ENCODE measurements around the gene TPRG1L.

Gene TPRG1L

GRCh38 chr1:3649342-3650247 lies 24.8 kb downstream of the TPRG1L start, which contains the start of gene WRAP73:
Gene WRAP73, minus strand, starts transcription at chr1:3650103. Its CDS starts 104 bp downstream, at chr1:3649999.
- DNase-seq, result peak; percentile 73

GRCh38 chr1:3650248-3651025 lies 25.6 kb downstream of the TPRG1L start:
- DNase-seq, result no peak

- no peak for DNase-seq
Observed at GRCh38 chr1:3651026-3651929, 26.5 kb downstream of the TPRG1L start.

GRCh38 chr1:3651930-3652547 lies 27.2 kb downstream of the TPRG1L start, which contains the start of gene TP73:
Gene TP73, plus strand, starts transcription at chr1:3652516. Its CDS starts 29,850 bp downstream, at chr1:3682366.
- no peak for DNase-seq

- no peak for DNase-seq
Observed at GRCh38 chr1:3652548-3653285, 27.9 kb downstream of the TPRG1L start.

GRCh38 chr1:3653286-3653618 lies 28.4 kb downstream of the TPRG1L start:
- DNase-seq, result no peak

- no peak for DNase-seq
Observed at GRCh38 chr1:3654549-3655281, 29.9 kb downstream of the TPRG1L start.

- no peak for DNase-seq
Observed at GRCh38 chr1:3656450-3657095, 31.8 kb downstream of the TPRG1L start.

GRCh38 chr1:3657096-3657475 lies 32.3 kb downstream of the TPRG1L start:
- no peak for DNase-seq

GRCh38 chr1:3657578-3658230 lies 32.9 kb downstream of the TPRG1L start:
- no peak for DNase-seq

- DNase-seq, result no peak
Observed at GRCh38 chr1:3658231-3658615, 33.4 kb downstream of the TPRG1L start.

GRCh38 chr1:3659093-3659492 lies 34.3 kb downstream of the TPRG1L start:
- DNase-seq, result no peak

GRCh38 chr1:3660704-3661103 lies 35.9 kb downstream of the TPRG1L start:
- no peak for DNase-seq

GRCh38 chr1:3661631-3662030 lies 36.8 kb downstream of the TPRG1L start:
- no peak for DNase-seq

GRCh38 chr1:3662080-3662671 lies 37.4 kb downstream of the TPRG1L start:
- DNase-seq, result no peak

GRCh38 chr1:3663999-3664699 lies 39.3 kb downstream of the TPRG1L start:
- DNase-seq, result no peak

- DNase-seq, result no peak
Observed at GRCh38 chr1:3664700-3665375, 40.0 kb downstream of the TPRG1L start.

- no peak for DNase-seq
Observed at GRCh38 chr1:3668148-3668547, 43.3 kb downstream of the TPRG1L start.

All from SIG-M5 (cell line).